NCI-H1048 (cell line): ENCODE data around the gene GPR55.
A peak's percentile ranks its signal among the peaks of the same experiment; 100 is the strongest.
"Not testable (repeated sequence)": the region's sequence is repeated elsewhere in the genome, so short reads cannot be mapped to it uniquely, and the experiment has no call there.

Experiments used
- DNase-seq: peaks from one replicate; lab custom pipeline; 2025; lab: John Stamatoyannopoulos, UW

Gene GPR55, protein sequence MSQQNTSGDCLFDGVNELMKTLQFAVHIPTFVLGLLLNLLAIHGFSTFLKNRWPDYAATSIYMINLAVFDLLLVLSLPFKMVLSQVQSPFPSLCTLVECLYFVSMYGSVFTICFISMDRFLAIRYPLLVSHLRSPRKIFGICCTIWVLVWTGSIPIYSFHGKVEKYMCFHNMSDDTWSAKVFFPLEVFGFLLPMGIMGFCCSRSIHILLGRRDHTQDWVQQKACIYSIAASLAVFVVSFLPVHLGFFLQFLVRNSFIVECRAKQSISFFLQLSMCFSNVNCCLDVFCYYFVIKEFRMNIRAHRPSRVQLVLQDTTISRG

GRCh38 chr2:230924470-230925341 lies at the start of gene GPR55:
TSS of gene GPR55 (minus strand) at chr2:230925242. CDS start at chr2:230910962, 14,280 bp downstream.
- DNase-seq, result no peak

GRCh38 chr2:230974096-230974913 lies 49.3 kb upstream of the GPR55 start:
- DNase-seq, result no peak

DNA sequence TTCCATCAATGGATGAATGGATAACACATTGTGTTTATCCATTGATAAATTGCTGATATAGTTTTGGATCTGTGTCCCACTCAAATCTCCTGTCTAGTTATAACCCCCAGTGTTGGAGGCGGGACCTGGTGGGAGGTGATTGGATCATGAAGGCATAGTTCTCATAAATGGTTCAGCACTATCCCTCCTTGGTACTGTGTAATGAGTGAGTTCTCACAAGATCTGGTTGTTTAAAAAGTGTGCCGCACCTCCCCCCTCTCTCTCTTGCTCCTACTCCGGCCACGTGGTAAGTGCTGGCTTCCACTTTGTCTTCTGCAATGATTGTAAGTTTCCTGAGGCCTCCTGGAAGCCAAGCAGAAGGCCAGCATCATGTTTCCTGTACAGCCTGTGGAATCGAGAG lies 47.0 kb upstream of the GPR55 start:
- DNase-seq, result no peak

DNA sequence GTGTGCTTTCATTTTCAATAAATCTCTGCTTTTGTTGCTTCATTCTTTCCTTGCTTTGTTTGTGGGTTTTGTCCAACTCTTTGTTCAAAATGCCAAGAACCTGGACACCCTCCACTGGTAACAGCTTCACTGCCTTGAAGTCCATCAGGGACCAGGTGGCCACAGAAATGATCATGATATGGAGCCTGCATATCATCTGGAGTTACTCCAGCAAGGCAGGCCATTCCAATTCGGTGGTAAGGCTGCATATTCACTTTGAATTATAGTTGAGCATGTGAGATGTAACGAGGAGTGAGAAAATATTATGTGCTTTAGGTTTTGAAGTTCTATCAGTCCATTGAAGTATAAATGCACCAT lies 44.6 kb upstream of the GPR55 start:
- no peak for DNase-seq

- DNase-seq, result peak; percentile 5
Measured at GRCh38 chr2:230968921-230969658, 44.0 kb upstream of the GPR55 start.

- DNase-seq, result not testable (repeated sequence)
Measured at GRCh38 chr2:230968314-230968713, 43.3 kb upstream of the GPR55 start.

GRCh38 chr2:230967113-230967512 lies 42.1 kb upstream of the GPR55 start:
- no peak for DNase-seq

- no peak for DNase-seq
Measured at GRCh38 chr2:230964136-230964730, 39.2 kb upstream of the GPR55 start.

GRCh38 chr2:230961091-230961491 lies 36.0 kb upstream of the GPR55 start:
- no peak for DNase-seq

- DNase-seq, result no peak
Measured at GRCh38 chr2:230960026-230960425, 35.0 kb upstream of the GPR55 start.

DNA sequence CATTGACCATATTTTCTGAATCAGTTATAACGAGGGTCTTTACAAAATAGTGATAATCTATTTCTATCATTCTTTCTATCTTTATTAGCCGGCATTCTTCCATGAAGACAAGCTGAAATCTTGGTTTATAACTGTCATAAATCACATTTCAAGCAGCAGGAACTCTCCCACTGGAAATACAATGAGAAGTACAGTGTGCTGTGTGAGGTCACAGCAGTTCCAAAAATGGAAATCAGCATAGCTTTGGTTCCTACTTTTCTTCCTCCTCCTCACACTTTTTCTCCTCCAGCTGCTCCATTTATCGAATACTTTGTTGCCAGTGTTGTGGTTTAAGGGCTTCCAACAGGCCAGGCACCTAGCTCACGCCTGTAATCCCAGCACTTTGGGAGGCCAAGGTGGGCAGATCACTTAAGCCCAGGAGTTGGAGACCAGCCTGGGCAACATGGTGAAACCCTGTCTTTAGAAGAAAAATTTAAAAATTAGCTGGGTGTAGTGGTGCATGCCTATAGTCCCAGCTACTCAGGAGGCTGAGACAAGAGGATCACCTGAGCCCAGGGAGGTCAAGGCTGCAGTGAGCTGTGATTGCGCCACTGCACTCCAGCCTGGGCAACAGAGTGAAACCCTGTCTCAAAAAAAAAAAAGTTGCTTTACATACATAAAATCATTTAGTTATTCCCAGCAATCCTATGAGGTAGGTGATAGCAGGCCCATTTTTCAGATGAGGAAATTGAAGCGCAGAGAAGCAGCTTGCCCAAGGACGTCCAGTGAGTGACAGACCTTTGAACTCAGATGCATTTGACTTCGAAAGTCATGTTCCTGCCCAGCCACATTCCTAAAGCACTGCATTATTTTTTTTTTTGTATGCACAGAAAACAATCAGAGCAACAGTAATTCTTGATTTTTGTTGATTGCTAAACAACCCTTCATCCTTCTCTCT lies 34.0 kb upstream of the GPR55 start:
- no peak for DNase-seq

- no peak for DNase-seq
Measured at GRCh38 chr2:230957756-230958391, 32.8 kb upstream of the GPR55 start.

- DNase-seq, result peak; percentile 14
Measured at GRCh38 chr2:230956827-230957755, 32.0 kb upstream of the GPR55 start.

GRCh38 chr2:230955163-230955737 lies 30.2 kb upstream of the GPR55 start:
- no peak for DNase-seq

DNA sequence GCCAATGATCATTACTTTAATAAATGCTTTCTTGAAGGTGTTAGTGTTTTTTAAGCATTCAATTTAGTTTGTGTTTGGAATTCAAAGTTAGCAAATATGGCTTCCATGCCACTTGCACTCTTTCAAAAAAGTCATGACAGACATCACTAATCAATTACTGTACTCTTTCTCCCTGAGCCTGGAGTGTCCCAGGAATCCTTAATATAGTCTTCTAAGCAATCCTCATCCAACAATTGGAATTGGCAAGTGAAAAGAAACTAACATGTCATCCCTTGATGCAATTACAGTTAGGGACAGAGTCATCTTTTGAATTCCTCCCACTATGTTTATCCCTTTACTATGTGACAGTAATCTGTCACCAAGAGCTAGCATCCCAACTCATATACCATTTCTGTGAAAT lies 29.7 kb upstream of the GPR55 start:
- DNase-seq, result no peak

GRCh38 chr2:230953845-230954244 lies 28.8 kb upstream of the GPR55 start:
- no peak for DNase-seq

GRCh38 chr2:230952226-230952956 lies 27.3 kb upstream of the GPR55 start:
- no peak for DNase-seq

- no peak for DNase-seq
Measured at GRCh38 chr2:230951396-230951795, 26.4 kb upstream of the GPR55 start.
